BLaER1 (cell line): ENCODE results near the gene SNX24.

Source experiments
- H3K27ac ChIP-seq: shearing (Covaris generic); formaldehyde crosslinking; 2 replicates; pipeline ENCODE4 v1.8.1; 2022
- H3K27me3 ChIP-seq: shearing (Covaris generic); formaldehyde crosslinking; 2 replicates; pipeline ENCODE4 v1.8.1; 2022
- H3K36me3 ChIP-seq: shearing (Covaris generic); formaldehyde crosslinking; 2 replicates; pipeline ENCODE4 v1.8.1; 2022
- H3K4me1 ChIP-seq: shearing (Covaris generic); formaldehyde crosslinking; 2 replicates; pipeline ENCODE4 v1.8.1; 2022
- H3K4me2 ChIP-seq: shearing (Covaris generic); formaldehyde crosslinking; 2 replicates; pipeline ENCODE4 v1.8.1; 2022
- H3K4me3 ChIP-seq: shearing (Covaris generic); formaldehyde crosslinking; 2 replicates; pipeline ENCODE4 v1.8.1; 2022
- H3K9ac ChIP-seq: shearing (Covaris generic); formaldehyde crosslinking; 2 replicates; pipeline ENCODE4 v1.8.1; 2022
- H3K9me3 ChIP-seq: shearing (Covaris generic); formaldehyde crosslinking; 2 replicates; pipeline ENCODE4 v1.8.1; 2022
- H4K20me1 ChIP-seq: shearing (Covaris generic); formaldehyde crosslinking; 2 replicates; pipeline ENCODE4 v1.8.1; 2022
- Cebpa-rat ChIP-seq: shearing (Covaris generic); IDR thresholded peaks from 2 replicates; pipeline ENCODE4 v1.8.1; 2022

SNX24 gene

GRCh38 chr5:122937914-122938313 is 92.5 kb downstream of the SNX24 start:
- H3K4me3 ChIP-seq = no peak overlapping the region
- no peak overlapping the region for H3K27ac ChIP-seq
- no peak overlapping the region for H3K4me2 ChIP-seq
- H3K4me1 ChIP-seq = no peaks in the 10 kb centered on the region
- no peaks in the 10 kb centered on the region for H3K36me3 ChIP-seq
- H3K9me3 ChIP-seq = no peaks in the 10 kb centered on the region
- no peak overlapping the region for H3K9ac ChIP-seq
- no peaks in the 10 kb centered on the region for H3K27me3 ChIP-seq
- H4K20me1 ChIP-seq = no peaks in the 10 kb centered on the region
- no peak for TF ChIP-seq Cebpa-rat

- H3K27ac ChIP-seq = no peak overlapping the region
- no peaks in the 10 kb centered on the region for H3K27me3 ChIP-seq
- H3K4me3 ChIP-seq = no peak overlapping the region
- no peak for TF ChIP-seq Cebpa-rat
- no peak overlapping the region for H3K9ac ChIP-seq
- H3K4me2 ChIP-seq = no peak overlapping the region
- no peaks in the 10 kb centered on the region for H3K36me3 ChIP-seq
- no peaks in the 10 kb centered on the region for H3K9me3 ChIP-seq
- no peaks in the 10 kb centered on the region for H3K4me1 ChIP-seq
- no peaks in the 10 kb centered on the region for H4K20me1 ChIP-seq
Measured at GRCh38 chr5:122940890-122941289, 95.5 kb downstream of the SNX24 start.

GRCh38 chr5:122941737-122942136 is 96.3 kb downstream of the SNX24 start:
- Histone ChIP-seq H3K36me3 (no peaks in the 10 kb centered on the region), H3K27ac (no peak overlapping the region), H4K20me1 (no peaks in the 10 kb centered on the region), H3K4me2 (no peak overlapping the region), H3K9me3 (no peaks in the 10 kb centered on the region), H3K4me3 (no peak overlapping the region), H3K27me3 (no peaks in the 10 kb centered on the region), H3K4me1 (peaks cover under 1% of the 10 kb centered on the region; the same call in 1 of the 2 replicates), H3K9ac (no peak overlapping the region)
- TF ChIP-seq Cebpa-rat = no peak

- Histone ChIP-seq H3K36me3 (no peaks in the 10 kb centered on the region), H3K27ac (no peak overlapping the region), H4K20me1 (no peaks in the 10 kb centered on the region), H3K4me2 (no peak overlapping the region), H3K9me3 (no peaks in the 10 kb centered on the region), H3K27me3 (no peaks in the 10 kb centered on the region), H3K4me3 (no peak overlapping the region), H3K9ac (no peak overlapping the region), H3K4me1 (peaks cover 6% of the 10 kb centered on the region)
- no peak for TF ChIP-seq Cebpa-rat
Measured at GRCh38 chr5:122942164-122942914, 96.9 kb downstream of the SNX24 start.

- H4K20me1 ChIP-seq = no peaks in the 10 kb centered on the region
- H3K9ac ChIP-seq = no peak overlapping the region
- no peak overlapping the region for H3K4me2 ChIP-seq
- H3K4me3 ChIP-seq = no peak overlapping the region
- H3K4me1 ChIP-seq = peaks cover 15% of the 10 kb centered on the region
- TF ChIP-seq Cebpa-rat = no peak
- H3K36me3 ChIP-seq = no peaks in the 10 kb centered on the region
- H3K27me3 ChIP-seq = no peaks in the 10 kb centered on the region
- no peak overlapping the region for H3K27ac ChIP-seq
- no peaks in the 10 kb centered on the region for H3K9me3 ChIP-seq
Measured at GRCh38 chr5:122943050-122943698, 97.8 kb downstream of the SNX24 start.

GRCh38 chr5:122944051-122944450 is 98.6 kb downstream of the SNX24 start:
- H3K9me3 ChIP-seq = no peaks in the 10 kb centered on the region
- no peaks in the 10 kb centered on the region for H3K36me3 ChIP-seq
- H3K27me3 ChIP-seq = no peaks in the 10 kb centered on the region
- no peak overlapping the region for H3K4me2 ChIP-seq
- no peak overlapping the region for H3K27ac ChIP-seq
- no peaks in the 10 kb centered on the region for H4K20me1 ChIP-seq
- H3K4me3 ChIP-seq = no peak overlapping the region
- no peak for TF ChIP-seq Cebpa-rat
- H3K9ac ChIP-seq = no peak overlapping the region
- peaks cover 21% of the 10 kb centered on the region for H3K4me1 ChIP-seq

GRCh38 chr5:122947372-122947771 is 102.0 kb downstream of the SNX24 start:
- H3K4me1 ChIP-seq = peaks cover 21% of the 10 kb centered on the region
- no peak for TF ChIP-seq Cebpa-rat
- H3K9ac ChIP-seq = no peak overlapping the region
- H3K4me2 ChIP-seq = peak overlapping the region; percentile 72
- H3K9me3 ChIP-seq = no peaks in the 10 kb centered on the region
- H3K27me3 ChIP-seq = no peaks in the 10 kb centered on the region
- no peaks in the 10 kb centered on the region for H4K20me1 ChIP-seq
- no peak overlapping the region for H3K27ac ChIP-seq
- no peak overlapping the region for H3K4me3 ChIP-seq
- no peaks in the 10 kb centered on the region for H3K36me3 ChIP-seq

- H3K4me3 ChIP-seq = no peak overlapping the region
- peak overlapping the region; percentile 72 for H3K4me2 ChIP-seq
- no peak overlapping the region for H3K27ac ChIP-seq
- TF ChIP-seq Cebpa-rat = no peak
- no peaks in the 10 kb centered on the region for H3K36me3 ChIP-seq
- no peaks in the 10 kb centered on the region for H4K20me1 ChIP-seq
- peaks cover 21% of the 10 kb centered on the region for H3K4me1 ChIP-seq
- no peaks in the 10 kb centered on the region for H3K27me3 ChIP-seq
- H3K9ac ChIP-seq = no peak overlapping the region
- H3K9me3 ChIP-seq = no peaks in the 10 kb centered on the region
Measured at GRCh38 chr5:122947772-122948171, 102.4 kb downstream of the SNX24 start.

GRCh38 chr5:122948319-122948718 is 102.9 kb downstream of the SNX24 start:
- Histone ChIP-seq H3K4me2 (peak overlapping the region; percentile 72), H3K4me3 (no peak overlapping the region), H3K9ac (no peak overlapping the region), H3K27me3 (no peaks in the 10 kb centered on the region), H3K36me3 (no peaks in the 10 kb centered on the region), H3K4me1 (peaks cover 21% of the 10 kb centered on the region), H3K27ac (no peak overlapping the region), H3K9me3 (no peaks in the 10 kb centered on the region), H4K20me1 (no peaks in the 10 kb centered on the region)
- TF ChIP-seq Cebpa-rat = 0 out of 2 replicates have a peak, but pooled peaks have one; percentile 24

- Histone ChIP-seq H4K20me1 (no peaks in the 10 kb centered on the region), H3K4me2 (no peak overlapping the region), H3K9me3 (no peaks in the 10 kb centered on the region), H3K9ac (no peak overlapping the region), H3K4me1 (peaks cover 21% of the 10 kb centered on the region), H3K27ac (no peak overlapping the region), H3K4me3 (no peak overlapping the region), H3K36me3 (no peaks in the 10 kb centered on the region), H3K27me3 (no peaks in the 10 kb centered on the region)
- TF ChIP-seq Cebpa-rat = no peak
Measured at GRCh38 chr5:122951658-122952057, 106.2 kb downstream of the SNX24 start.
